Measurements from ENCODE around the gene ALK.

Gene ALK

GRCh38 chr2:29388071-29388470, 533.3 kb downstream of the ALK start:
- DNase-seq (ENCODE audit: low read depth in 2 of 3, low spot score in 2 of 3): no peak

GRCh38 chr2:29382486-29382885, 538.9 kb downstream of the ALK start:
- no peak for DNase-seq (ENCODE audit: low read depth in 2 of 3, low spot score in 2 of 3)

GRCh38 chr2:29377788-29378187, 543.6 kb downstream of the ALK start:
- DNase-seq (ENCODE audit: low read depth in 2 of 3, low spot score in 2 of 3): no peak

DNA sequence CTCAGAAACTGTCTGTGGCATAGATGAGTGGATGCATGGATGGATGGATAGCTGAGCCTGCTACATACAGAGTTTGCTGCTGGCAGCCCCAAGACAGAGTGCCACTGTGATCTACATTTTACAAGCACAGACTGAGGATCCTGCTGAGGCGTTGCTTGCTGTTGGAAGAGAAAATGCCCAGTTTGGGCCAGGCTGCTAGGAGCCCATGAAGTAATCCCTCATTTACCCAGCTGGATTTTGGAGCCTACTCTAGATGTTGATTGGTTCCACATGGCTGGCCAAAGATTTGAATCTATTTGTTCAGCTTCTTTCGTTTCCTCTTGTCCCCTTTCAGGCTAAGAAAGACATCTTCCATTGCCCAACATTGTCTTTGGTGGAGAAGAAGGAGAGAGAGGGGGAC, 544.8 kb downstream of the ALK start:
- DNase-seq (ENCODE audit: low read depth in 2 of 3, low spot score in 2 of 3): no peak

DNA sequence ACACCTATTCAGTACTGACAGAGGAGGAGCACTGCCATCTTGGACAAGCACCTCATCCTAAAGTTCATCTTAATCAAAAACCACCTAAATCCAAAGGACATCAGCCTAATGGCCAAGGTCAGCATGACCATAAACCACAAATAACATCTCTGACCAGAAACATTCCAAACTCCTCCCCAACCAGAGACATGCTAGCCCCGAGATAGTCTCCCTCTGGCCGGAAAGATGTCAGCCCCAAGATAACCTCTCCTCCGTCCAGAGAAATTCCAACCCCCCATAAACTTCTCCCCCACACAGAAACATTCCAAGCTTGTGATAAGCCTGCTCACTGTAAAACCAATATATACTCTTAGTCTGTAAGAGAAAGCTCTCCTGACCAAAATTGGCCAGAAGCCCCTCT, 545.5 kb downstream of the ALK start:
- DNase-seq (ENCODE audit: low read depth in 2 of 3, low spot score in 2 of 3): no peak

- no peak for DNase-seq (ENCODE audit: low read depth in 2 of 3, low spot score in 2 of 3)
These were observed 546.6 kb downstream of the ALK start for GRCh38 chr2:29374823-29375222.

GRCh38 chr2:29373870-29374269, 547.5 kb downstream of the ALK start:
- DNase-seq (ENCODE audit: low read depth in 2 of 3, low spot score in 2 of 3): no peak

DNA sequence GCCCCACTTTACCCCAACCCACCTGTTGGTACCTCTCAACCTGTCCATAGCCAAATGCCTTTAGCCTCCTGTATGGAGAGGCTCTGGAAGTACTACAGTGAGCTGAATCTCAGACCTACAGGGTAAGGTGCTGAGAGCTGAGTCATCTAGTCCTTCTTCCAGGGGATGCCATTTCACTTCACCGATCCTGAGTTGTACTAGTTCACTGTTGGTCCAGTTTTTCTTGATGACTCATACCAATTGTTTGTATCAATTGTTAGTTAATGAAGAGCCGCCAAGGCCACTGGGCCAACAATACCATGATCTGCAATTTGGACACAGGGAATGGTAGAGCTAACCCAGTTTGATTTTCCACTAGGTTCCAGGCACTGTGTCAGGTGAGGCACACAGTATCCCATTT, 549.2 kb downstream of the ALK start:
- DNase-seq (ENCODE audit: low read depth in 2 of 3, low spot score in 2 of 3): no peak

GRCh38 chr2:29370581-29371125, 550.7 kb downstream of the ALK start:
- DNase-seq (ENCODE audit: low read depth in 2 of 3, low spot score in 2 of 3): no peak

GRCh38 chr2:29370173-29370572, 551.2 kb downstream of the ALK start:
- DNase-seq (ENCODE audit: low read depth in 2 of 3, low spot score in 2 of 3): no peak

GRCh38 chr2:29368659-29369040, 552.7 kb downstream of the ALK start:
- DNase-seq (ENCODE audit: low read depth in 2 of 3, low spot score in 2 of 3): no peak

DNA sequence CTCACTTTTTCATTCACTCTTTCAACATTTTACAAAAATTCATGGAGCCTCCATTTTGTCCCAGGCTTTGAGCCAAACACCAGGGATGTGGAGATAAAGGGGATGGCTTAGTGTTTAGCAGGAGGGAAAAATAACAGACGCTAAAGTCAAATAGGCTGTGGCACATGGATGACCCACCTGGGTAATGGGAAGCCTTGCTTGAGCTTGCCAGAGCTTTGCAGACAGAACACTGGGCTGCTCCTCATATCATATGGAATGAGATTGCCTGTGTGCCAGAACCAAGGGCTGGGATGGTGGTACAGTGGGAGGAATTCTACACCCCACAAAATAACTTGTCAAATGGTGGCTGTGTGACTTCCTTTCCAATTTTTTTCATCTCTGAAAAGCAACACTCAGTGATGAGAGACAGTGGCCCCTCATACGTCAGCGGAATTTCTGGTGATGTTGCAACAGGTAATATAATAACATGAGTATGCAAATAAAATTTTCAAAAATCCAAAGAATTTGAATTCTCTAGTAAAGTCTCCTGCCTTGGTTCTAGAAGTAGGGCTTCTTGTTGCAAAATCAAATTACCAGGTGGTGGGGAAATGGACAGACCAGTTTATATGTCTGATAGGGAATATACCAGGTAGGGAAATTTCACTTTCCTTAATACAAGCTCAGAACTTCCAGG, 553.3 kb downstream of the ALK start:
- DNase-seq (ENCODE audit: low read depth in 2 of 3, low spot score in 2 of 3): no peak

- DNase-seq (ENCODE audit: low read depth in 2 of 3, low spot score in 2 of 3): no peak
These were observed 558.3 kb downstream of the ALK start for GRCh38 chr2:29363111-29363510.

- DNase-seq (ENCODE audit: low read depth in 2 of 3, low spot score in 2 of 3): no peak
These were observed 560.2 kb downstream of the ALK start for GRCh38 chr2:29361231-29361630.

- DNase-seq (ENCODE audit: low read depth in 2 of 3, low spot score in 2 of 3): no peak
These were observed 561.2 kb downstream of the ALK start for GRCh38 chr2:29360016-29360784.

DNA sequence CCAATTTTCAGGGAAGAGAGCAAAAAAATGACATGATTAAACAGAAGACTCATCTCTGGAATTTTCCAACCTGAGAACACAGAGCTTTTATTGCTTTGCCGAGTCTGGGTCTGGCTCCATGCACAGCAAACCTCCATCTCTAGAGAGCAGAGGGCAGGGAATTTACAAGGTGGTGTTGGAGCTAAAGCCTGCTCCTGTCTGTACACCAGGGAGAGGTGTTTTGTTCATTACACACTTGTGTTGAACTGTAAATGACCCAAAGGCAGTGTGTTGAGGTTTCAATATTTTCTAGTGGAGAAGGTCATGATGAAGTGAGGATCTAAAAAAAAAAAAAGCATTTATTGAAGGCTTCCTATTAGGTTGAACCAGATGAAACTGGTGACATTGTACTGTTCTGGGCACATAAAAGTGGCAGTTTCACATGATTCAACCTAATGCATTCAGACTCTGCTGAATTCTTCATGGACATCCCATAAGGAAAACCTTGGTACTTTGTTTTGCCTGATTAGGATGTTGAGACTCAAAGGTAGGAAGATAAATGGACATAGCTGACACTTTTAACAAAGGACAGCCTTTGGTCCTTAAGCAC, 567.9 kb downstream of the ALK start:
- no peak for DNase-seq (ENCODE audit: low read depth in 2 of 3, low spot score in 2 of 3)

DNA sequence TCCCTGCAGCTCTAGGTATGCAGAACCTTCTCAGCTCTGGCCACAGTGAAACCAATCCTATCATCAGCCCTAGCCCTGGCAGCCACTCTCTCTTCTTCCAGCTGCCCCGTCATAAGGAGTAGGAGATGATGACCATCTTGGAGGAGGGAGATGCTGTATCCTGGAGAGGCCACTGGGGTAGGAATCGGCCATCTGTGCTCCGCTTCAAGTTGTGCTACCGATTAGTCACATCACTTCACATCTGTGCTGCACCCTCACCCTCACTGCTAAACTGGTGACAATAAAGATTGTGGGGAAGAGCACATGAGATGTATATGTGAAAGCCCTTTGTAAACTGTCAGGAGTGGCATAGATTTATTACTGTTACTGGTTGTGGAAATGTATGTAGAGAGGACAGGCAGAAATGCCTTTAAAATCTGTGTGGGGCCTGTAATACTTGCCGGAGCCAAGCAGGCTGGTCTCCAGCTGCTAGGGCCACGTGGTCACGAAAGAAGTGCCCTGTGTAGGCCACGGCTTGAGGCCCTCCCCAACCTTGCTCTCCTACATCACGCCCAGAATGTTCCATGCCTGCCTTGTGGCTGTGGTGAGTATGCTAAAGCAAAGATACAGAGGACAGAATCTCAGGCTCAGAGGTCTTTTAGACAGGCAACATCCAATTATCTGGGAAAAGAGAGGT, 569.3 kb downstream of the ALK start:
- no peak for DNase-seq (ENCODE audit: low read depth in 2 of 3, low spot score in 2 of 3)

- no peak for DNase-seq (ENCODE audit: low read depth in 2 of 3, low spot score in 2 of 3)
These were observed 570.1 kb downstream of the ALK start for GRCh38 chr2:29351248-29351647.

DNA sequence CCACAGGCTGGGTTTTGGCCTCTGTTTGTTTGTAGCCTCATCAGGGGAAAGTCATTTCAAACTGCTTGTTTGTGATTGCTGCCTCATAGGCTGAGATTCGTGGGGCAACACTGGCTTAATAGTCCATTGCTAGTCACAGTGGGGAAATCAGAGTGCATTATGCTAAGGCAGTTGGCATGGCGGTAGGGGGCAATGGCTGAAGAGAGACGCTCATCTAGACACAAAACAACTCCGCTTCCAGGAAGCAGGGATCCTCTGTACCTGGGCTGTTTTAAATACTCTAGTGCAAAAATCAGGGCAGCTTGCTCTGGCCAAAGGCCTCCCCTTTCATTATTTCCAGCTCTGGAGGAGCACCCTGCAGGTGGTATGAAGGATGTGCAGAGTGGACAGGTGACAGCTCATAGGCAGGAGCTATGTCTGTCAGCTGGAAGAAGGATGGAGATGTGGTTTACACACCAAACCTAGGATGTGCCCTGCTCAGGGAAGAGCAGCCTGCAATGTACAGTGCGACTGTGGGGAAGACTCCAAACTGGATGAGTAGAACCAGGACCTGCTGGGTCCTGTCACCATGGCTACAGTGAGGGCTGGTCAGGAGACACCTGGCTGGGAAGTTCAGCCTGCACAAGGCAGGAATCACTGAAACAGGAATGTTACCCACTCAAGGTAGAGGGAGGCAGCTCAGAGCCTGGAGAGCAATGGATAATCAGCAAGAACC, 571.9 kb downstream of the ALK start:
- no peak for DNase-seq (ENCODE audit: low read depth in 2 of 3, low spot score in 2 of 3)

DNA sequence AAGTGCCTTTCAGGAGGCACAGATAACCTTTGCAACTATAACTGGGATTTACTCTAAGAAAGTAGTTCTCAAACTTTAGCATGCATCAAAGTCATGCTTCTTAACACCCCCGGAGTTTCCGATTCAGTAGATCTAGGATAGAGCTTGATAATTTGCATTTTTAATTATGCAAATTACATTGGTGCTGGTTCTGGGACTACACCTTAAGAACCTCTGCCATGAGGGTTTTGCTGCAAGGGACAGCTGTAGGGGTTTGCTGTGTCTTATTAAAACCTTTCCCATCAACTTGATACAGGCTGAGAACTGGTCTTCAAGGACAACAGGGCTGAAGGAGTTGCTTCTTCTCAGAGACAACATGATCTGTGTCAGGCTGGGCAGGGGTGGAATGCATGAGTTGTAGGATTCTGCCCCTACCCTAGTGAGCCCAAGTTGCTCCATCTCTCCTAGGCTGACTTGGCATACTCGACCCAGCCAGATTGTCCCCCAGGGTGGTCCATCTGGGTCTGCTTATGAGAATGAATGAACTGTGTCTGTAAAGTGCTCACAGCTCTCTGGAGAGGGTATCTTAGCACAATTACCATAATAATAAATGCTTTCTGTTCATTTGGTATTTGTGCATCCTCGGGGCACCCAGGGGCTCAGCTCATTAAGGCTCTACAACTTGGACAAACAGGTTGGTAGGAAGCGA, 573.5 kb downstream of the ALK start:
- DNase-seq (ENCODE audit: low read depth in 2 of 3, low spot score in 2 of 3): no peak

All from activated CD8-positive, alpha-beta memory T cell treated with anti-CD3 and anti-CD28 coated beads for 48 hours (primary cell).